ENCODE results near the gene UPK3A.

Gene UPK3A

DNA sequence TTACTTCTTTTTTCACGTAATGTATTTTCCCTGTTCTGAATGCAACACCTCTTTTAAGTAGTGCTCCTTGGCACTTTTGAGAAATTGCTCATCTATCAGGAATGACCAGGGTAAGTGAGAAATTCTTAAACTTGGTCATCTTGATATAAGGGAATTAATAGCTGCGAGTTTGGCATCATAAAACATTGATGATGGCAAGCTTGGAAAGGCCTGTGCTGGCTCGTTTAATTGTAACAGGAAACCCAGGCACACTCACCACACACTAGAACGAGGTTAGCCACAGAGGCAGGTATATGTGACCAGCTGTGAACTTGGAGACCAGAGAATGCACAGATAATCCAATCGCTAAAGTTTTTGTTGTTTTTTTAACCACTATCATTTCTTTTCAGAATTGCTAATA is 49.3 kb downstream of the UPK3A start:
- TF ChIP-seq, protein P1, sequence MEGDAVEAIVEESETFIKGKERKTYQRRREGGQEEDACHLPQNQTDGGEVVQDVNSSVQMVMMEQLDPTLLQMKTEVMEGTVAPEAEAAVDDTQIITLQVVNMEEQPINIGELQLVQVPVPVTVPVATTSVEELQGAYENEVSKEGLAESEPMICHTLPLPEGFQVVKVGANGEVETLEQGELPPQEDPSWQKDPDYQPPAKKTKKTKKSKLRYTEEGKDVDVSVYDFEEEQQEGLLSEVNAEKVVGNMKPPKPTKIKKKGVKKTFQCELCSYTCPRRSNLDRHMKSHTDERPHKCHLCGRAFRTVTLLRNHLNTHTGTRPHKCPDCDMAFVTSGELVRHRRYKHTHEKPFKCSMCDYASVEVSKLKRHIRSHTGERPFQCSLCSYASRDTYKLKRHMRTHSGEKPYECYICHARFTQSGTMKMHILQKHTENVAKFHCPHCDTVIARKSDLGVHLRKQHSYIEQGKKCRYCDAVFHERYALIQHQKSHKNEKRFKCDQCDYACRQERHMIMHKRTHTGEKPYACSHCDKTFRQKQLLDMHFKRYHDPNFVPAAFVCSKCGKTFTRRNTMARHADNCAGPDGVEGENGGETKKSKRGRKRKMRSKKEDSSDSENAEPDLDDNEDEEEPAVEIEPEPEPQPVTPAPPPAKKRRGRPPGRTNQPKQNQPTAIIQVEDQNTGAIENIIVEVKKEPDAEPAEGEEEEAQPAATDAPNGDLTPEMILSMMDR (IDR thresholded peaks at IDR 0.05): no peak

DNA sequence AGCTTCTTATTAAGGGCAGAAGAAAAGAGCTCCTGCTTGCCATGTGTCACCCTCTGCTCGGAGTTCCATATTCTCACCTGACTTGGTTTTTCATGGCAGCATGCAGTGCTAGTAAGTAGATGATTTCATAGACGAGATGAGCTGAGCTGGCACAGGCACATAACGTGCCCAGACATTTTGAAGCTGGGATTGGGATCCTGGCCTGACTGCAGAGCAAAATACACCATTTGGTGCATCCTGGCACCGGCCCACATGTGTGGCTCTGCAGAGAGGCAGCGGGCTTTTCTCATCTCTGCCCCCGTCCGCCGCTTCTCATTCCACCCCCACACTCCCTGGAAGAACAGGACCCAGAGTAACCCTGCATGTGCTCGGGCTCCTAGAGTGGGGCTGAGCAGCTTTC is 49.8 kb downstream of the UPK3A start:
- Histone ChIP-seq H3K27me3 (no peaks in the 10 kb centered on the region), H3K36me3 (peaks cover 90% of the 10 kb centered on the region), H3K4me1 (ENCODE audit: control insufficient read depth in 1 of 2, insufficient read depth in 1 of 2, low read depth in 1 of 2, low read length in 1 of 2) (no peaks in the 10 kb centered on the region), H3K27ac (no peak overlapping the region), H3K4me3 (ENCODE audit: low read depth in 1 of 2, low read length in 1 of 2) (no peak overlapping the region), H3K9me3 (no peaks in the 10 kb centered on the region)
- TF ChIP-seq, protein P1 (IDR thresholded peaks at IDR 0.05): no peak

More for the DNA sequence above, 49.3 kb downstream of the UPK3A start:
- Histone ChIP-seq H3K27ac (no peak overlapping the region), H3K4me3 (ENCODE audit: low read depth in 1 of 2, low read length in 1 of 2) (no peak overlapping the region), H3K36me3 (peaks cover 90% of the 10 kb centered on the region), H3K27me3 (no peaks in the 10 kb centered on the region), H3K4me1 (ENCODE audit: control insufficient read depth in 1 of 2, insufficient read depth in 1 of 2, low read depth in 1 of 2, low read length in 1 of 2) (no peaks in the 10 kb centered on the region), H3K9me3 (no peaks in the 10 kb centered on the region)

DNA sequence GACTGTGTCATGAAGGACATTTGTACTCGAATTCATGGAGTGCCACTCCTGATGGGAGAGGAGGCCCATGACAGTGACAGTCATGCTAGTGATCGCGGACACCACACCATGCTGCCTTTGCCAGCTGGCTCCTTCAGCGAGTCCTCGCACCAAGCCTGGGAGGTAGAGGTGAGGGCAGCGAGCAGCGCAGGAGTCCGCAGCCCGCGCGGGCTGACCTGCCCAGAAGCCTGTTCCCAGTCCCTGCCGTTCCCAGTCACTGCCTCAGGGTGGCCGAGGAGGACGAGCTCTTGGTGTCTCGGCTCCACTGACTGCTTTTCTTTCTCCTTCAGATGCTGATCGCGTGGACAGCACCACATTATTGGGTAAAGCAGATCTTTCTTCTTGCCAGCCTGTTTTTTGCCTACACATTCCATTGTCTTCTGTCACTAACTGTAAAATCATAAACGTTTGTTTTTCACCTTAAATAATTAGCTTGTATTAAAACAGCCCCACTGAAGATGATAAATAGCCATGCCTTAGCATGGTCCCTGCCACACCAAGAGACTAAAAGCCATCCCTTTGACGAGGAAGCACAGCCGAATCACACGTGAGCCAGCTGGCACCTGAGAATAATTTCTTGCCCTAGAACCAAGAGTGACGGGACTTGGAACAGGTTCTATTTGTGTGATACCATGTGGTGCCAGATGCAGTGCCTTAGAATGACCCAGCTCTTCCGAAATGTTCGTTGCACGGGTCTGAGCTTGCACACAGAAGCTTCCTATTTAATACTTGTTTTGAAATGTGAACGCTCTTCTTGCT is 50.5 kb downstream of the UPK3A start:
- H3K9me3 ChIP-seq: no peaks in the 10 kb centered on the region
- TF ChIP-seq, protein P1 (IDR thresholded peaks at IDR 0.05): no peak
- no peaks in the 10 kb centered on the region for H3K4me1 ChIP-seq (ENCODE audit: control insufficient read depth in 1 of 2, insufficient read depth in 1 of 2, low read depth in 1 of 2, low read length in 1 of 2)
- H3K27me3 ChIP-seq: no peaks in the 10 kb centered on the region
- H3K27ac ChIP-seq: no peak overlapping the region
- no peak overlapping the region for H3K4me3 ChIP-seq (ENCODE audit: low read depth in 1 of 2, low read length in 1 of 2)
- peaks cover 92% of the 10 kb centered on the region for H3K36me3 ChIP-seq

DNA sequence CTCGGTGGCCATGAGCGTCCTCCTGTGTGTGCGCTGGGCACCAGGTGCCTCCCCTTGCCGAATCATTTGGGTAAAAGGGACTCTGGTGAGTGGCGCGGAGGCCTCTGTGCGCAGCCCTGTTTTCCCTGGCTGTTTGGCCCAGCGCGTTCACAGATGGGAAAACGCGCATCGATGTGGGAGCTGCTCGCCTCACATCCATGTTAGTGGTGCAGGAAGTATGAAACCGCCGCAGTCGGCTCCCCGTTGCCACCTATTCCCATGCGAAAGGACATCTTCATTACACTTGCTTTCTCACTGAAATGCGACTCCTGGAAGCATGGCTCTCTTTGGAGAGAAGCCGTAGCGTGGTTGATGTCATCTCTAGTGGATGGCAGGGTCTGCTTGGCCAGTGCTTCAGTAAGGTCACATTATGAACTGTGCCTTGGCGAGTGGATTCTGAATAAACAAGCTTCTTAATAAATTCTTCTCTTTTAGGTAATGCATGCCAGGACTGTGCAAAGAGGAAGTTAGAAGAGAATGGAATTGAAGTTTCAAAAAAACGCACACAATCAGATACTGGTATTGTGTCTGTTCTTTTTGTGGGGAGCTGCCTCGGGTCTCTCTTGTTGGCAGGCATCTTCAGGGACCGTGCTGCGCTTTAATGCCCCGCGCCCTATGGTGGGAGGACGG is 51.2 kb downstream of the UPK3A start:
- Histone ChIP-seq H3K4me1 (ENCODE audit: control insufficient read depth in 1 of 2, insufficient read depth in 1 of 2, low read depth in 1 of 2, low read length in 1 of 2) (no peaks in the 10 kb centered on the region), H3K36me3 (peaks cover 92% of the 10 kb centered on the region), H3K27me3 (no peaks in the 10 kb centered on the region), H3K9me3 (no peaks in the 10 kb centered on the region), H3K27ac (no peak overlapping the region), H3K4me3 (ENCODE audit: low read depth in 1 of 2, low read length in 1 of 2) (no peak overlapping the region)
- TF ChIP-seq, protein P1 (IDR thresholded peaks at IDR 0.05): no peak

DNA sequence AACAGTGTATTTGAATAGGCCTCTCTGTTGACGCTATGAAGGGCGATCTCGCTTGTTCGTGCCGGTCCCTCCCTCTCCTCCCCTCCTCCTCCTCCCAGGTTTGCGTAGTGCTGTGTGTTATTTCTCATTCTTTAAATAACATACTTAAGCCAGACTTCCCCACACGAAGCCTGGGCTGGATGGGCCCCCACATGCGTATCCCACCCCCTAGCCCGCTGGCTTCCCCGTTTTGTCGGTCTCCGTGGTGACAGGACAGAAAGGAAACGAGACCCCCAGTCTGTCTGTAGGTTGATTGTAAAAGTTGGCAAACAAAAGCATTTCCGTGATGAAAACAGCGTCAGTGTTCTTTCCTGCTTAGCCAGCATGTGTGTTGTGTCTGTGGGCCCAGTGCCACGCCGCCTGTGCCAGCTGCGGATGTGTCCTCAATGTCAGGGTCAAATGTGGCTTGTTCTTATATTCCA is 52.3 kb downstream of the UPK3A start:
- Histone ChIP-seq H3K36me3 (peaks cover 92% of the 10 kb centered on the region), H3K9me3 (no peaks in the 10 kb centered on the region), H3K4me3 (ENCODE audit: low read depth in 1 of 2, low read length in 1 of 2) (no peak overlapping the region), H3K27ac (no peak overlapping the region), H3K27me3 (no peaks in the 10 kb centered on the region), H3K4me1 (ENCODE audit: control insufficient read depth in 1 of 2, insufficient read depth in 1 of 2, low read depth in 1 of 2, low read length in 1 of 2) (no peaks in the 10 kb centered on the region)
- TF ChIP-seq, protein P1 (IDR thresholded peaks at IDR 0.05): no peak
